RWPE1 (cell line): ENCODE data around the gene CLIC5.

Experiments
- CTCF ChIA-PET: fragments of 350-600 bp; sonication (Branson Sonifier 250); formaldehyde crosslinking; extraction: SDS; loops from one replicate; lab custom pipeline; 2021; lab: Yijun Ruan, JAX
- POLR2A ChIA-PET: fragments of 400-600 bp; formaldehyde crosslinking; extraction: SDS; loops from one replicate; lab custom pipeline; 2020; ENCODE audit warnings: antibody characterized with exemption; ENCODE audit not compliant: low non-redundant PET; lab: Yijun Ruan, JAX
- DNase-seq: peaks from one replicate; pipeline ENCODE4 v3.0.0; 2012; ENCODE audit warnings: low spot score
- H3K27ac ChIP-seq: fragments of 450-650 bp; 2 replicates; pipeline ENCODE4 v1.5.1; 2017
- TF ChIP-seq, protein P1 (sequence below): fragments of 450-650 bp; conservative IDR thresholded peaks from 2 replicates; pipeline ENCODE4 v1.5.1; 2017; ENCODE audit warnings: low read depth, mild to moderate bottlenecking

The CLIC5 gene

DNA sequence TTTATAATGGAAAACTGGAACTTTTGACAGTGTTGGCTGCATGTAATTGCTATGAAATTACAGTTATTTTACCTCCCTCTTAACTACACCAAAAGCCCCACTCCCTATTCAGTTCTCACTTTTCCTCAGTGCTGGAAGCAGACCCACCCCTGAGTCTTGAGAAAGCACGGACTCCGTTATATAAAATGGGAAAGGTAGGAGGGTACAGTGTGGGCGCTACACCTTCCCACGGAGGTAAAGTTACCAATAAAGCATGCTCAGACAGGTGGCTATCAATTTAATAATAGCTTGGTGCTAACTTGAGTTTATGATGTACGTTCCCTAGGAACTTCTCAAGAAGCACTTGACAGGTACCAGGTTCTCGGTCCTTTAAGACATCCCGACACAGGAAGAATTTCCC lies 59.0 kb downstream of the CLIC5 start:
- ChIA-PET POLR2A (no interaction called here), CTCF (interaction anchor here (0.6 kb wide), 1 partner anchor 337 kb away, joined by 4 read pairs; no protein-coding TSS in a partner anchor)
- TF ChIP-seq, protein P1, sequence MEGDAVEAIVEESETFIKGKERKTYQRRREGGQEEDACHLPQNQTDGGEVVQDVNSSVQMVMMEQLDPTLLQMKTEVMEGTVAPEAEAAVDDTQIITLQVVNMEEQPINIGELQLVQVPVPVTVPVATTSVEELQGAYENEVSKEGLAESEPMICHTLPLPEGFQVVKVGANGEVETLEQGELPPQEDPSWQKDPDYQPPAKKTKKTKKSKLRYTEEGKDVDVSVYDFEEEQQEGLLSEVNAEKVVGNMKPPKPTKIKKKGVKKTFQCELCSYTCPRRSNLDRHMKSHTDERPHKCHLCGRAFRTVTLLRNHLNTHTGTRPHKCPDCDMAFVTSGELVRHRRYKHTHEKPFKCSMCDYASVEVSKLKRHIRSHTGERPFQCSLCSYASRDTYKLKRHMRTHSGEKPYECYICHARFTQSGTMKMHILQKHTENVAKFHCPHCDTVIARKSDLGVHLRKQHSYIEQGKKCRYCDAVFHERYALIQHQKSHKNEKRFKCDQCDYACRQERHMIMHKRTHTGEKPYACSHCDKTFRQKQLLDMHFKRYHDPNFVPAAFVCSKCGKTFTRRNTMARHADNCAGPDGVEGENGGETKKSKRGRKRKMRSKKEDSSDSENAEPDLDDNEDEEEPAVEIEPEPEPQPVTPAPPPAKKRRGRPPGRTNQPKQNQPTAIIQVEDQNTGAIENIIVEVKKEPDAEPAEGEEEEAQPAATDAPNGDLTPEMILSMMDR, result no peak
- H3K27ac ChIP-seq, result no peak overlapping the region
- no peak for DNase-seq

DNA sequence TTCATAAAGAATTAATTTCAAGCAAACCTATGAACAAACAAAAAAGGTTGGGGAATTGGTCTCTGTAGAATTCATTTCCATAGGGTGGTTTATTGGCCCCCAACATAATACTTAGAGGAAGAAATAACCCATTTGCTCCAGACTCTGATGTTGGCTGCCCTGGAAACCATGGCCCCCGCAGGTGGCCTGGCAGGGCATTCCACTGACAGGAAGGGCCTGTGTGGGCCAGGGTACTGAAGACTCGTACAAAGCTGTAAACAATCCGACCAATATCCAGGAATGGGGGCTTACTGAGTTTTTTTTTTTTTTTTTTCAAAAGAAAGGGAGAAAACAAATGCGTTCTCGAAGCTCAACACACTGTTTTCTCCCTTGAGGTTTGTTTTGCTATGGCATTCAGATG lies 59.5 kb downstream of the CLIC5 start:
- no peak for DNase-seq
- ChIA-PET POLR2A (no interaction called here), CTCF (no interaction called here)
- H3K27ac ChIP-seq, result no peak overlapping the region
- TF ChIP-seq, protein P1, result no peak

DNA sequence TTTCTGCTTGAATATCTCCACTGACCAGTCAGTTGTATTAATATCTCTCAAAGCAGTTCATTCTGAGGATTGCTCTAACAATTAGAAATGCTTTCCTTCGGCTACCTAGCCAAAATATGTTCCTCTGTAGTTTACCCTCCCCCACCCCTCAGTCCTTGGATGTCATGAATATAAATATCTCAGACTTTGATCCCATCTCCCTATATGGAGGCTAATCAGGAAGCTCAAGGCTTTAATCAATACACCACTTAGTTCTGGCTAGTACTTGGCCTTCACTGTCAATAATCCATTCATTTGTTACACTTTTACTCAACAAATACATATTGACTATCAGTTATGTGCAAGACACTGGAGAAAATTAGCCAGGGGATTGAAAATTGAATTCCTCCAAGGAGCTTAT lies 60.1 kb downstream of the CLIC5 start:
- ChIA-PET POLR2A (no interaction called here), CTCF (no interaction called here)
- DNase-seq, result no peak
- TF ChIP-seq, protein P1, result no peak
- no peak overlapping the region for H3K27ac ChIP-seq

DNA sequence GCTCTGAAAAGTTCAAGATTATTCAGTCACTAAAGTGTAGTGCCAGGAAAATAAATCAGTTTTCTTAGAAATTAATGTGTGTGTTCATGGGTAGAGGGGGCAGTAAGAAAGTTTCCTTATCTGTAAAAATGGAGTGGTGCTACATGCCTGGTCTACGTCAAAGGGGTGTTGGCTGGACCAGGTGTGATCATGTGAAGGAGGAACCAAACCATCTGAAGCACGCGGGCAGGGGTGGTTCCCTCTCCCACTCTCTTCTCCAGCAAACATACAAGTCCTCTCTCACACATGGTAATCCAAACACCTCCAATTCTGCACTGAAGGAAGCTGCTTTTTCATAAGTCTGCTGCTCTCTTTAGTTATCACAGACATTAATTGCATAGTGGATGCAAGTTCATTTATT lies 63.1 kb downstream of the CLIC5 start:
- CTCF ChIA-PET, result no interaction called here
- no peak overlapping the region for H3K27ac ChIP-seq
- POLR2A ChIA-PET, result no interaction called here
- TF ChIP-seq, protein P1, result no peak
- no peak for DNase-seq

DNA sequence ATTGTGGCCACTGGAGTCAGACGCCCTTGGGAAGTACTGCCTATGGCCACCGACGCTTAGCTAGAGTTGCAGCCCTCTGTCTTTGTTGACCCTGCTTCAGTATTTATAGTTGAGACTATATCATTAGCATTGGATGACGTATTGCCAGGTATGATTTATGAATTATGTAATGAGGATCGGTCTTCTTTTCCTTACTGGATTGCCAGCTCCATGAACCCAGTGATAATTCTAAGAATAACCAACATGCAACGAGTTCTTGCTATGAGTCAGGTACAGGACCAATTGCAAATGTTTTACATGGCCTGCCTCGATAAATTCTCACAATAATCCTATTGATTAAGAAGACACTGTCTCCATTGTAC lies 63.5 kb downstream of the CLIC5 start:
- ChIA-PET CTCF (no interaction called here), POLR2A (no interaction called here)
- H3K27ac ChIP-seq, result no peak overlapping the region
- TF ChIP-seq, protein P1, result no peak
- DNase-seq, result no peak

DNA sequence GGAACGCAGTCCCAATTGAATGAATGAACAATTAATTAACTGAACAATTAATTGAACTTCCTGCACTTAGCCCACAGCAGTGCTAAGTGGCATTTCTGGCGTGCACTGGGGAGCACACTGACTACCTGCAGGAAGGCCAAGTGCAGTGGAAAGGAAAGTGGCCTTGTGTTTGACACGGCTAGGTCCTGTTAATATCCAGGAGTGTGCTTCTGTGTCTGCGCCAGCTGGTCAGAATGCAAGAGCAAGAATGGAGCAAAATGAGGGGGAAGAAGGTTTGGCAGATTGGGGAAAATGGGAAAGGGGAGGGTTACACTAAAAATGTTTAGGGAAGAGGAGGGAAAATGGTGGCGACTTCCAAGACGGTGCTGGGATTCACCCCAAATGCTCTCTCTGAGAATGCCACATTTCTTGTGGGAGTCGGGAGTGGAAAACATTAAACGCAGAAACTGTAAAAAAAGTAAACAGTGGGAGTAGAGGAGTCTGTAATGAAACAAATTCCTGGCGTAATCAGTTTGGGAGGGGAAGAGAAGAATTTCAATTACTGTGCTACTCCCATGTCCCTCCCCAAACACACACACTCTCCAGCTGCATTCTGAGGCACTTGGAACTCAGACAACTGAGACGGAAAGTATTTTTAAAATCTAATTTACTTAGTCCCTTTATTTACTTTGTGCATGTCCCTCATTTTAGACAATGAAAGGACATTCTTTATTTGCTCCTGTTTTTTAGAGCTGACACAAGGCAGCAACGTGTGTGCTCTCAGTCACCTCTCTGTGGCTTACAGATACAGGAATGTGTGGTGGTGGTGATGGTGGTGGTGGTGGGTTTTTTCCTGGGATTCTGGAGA lies 64.1 kb downstream of the CLIC5 start:
- H3K27ac ChIP-seq, result no peak overlapping the region
- ChIA-PET CTCF (no interaction called here), POLR2A (no interaction called here)
- TF ChIP-seq, protein P1, result no peak
- no peak for DNase-seq
